HCT116 (cell line): ENCODE results near the gene RBM19. TPM values are rescaled to one million over a fixed set of nuclear protein-coding genes. Genes with fewer than 3 reads are reported as not detected.

ENCODE experiments used
- ATAC-seq: fragments of 200-7000 bp; cut with Tn5 transposase; 2 replicates; pipeline ENCODE4 v1.9.1; 2020; ENCODE audit warnings: mild to moderate bottlenecking, moderate library complexity
- BruUV-seq: library from RNA; stranded (reverse); fragments of 400-500 nt; replicated peaks from 2 replicates; lab custom pipeline; 2021; lab: Mats Ljungman, UMichigan
- CTCF ChIA-PET: fragments of 300-600 bp; sonication (Branson Sonifier 250); formaldehyde crosslinking; loops from one replicate; lab custom pipeline; 2021; ENCODE audit warnings: antibody characterized with exemption; lab: Charles Lee
- POLR2A ChIA-PET: fragments of 300-600, 350-600 bp; sonication (Branson Sonifier 250); formaldehyde crosslinking; loops from one replicate; lab custom pipeline; 2021; ENCODE audit warnings: antibody characterized with exemption; lab: Charles Lee
- RAD21 ChIA-PET, 2 experiments: fragments of 300-600 bp; sonication (Branson Sonifier 250); formaldehyde crosslinking; loops; one replicate each; lab custom pipeline; 2023; ENCODE audit warnings: low total read pairs in 2 of 2; ENCODE audit not compliant: uncharacterized antibody in 2 of 2, unreplicated experiment in 2 of 2, low non-redundant PET in 1 of 2; lab: Charles Lee
- DNase-seq: peaks from one replicate; pipeline ENCODE4 v3.0.0-alpha.2; 2010; ENCODE audit warnings: low read depth, low spot score
- H2AFZ ChIP-seq: fragments of 200-600 bp; shearing (Covaris generic), sonication (generic); 2 replicates; pipeline ENCODE4 v1.6.1; 2017; ENCODE audit warnings: low read depth, mixed run types, mixed read lengths, antibody characterized with exemption, low read length; ENCODE audit not compliant: poor library complexity, severe bottlenecking
- H3K27ac ChIP-seq: 2 replicates; pipeline ENCODE4 v1.5.1; 2012; ENCODE audit warnings: low read depth, low read length
- H3K27me3 ChIP-seq: fragments of 200-600 bp; sonication (generic); 2 replicates; pipeline ENCODE4 v1.6.1; 2016; ENCODE audit warnings: mixed run types, low read length, mixed read lengths; ENCODE audit not compliant: insufficient read depth
- H3K36me3 ChIP-seq, 2 experiments: fragments of 200-500 bp in 1 of 2; fragments of 200-600 bp in 1 of 2; sonication (Bioruptor generic) in 1 of 2; sonication (generic) in 1 of 2; 2 replicates each; pipeline versions ENCODE4 v1.5.1 to v1.6.1; 2014 to 2016; ENCODE audit warnings: low read length in 2 of 2, inconsistent platforms in 1 of 2, mixed read lengths in 1 of 2, mixed run types in 1 of 2; ENCODE audit not compliant: insufficient read depth in 2 of 2, control insufficient read depth in 1 of 2
- H3K4me1 ChIP-seq, 2 experiments: fragments of 200-600 bp in 1 of 2; sonication (generic) in 1 of 2; 2 replicates each; pipeline versions ENCODE4 v1.5.1 to v1.6.1; 2012 to 2017; ENCODE audit warnings: low read length in 2 of 2, inconsistent platforms in 1 of 2, mild to moderate bottlenecking in 1 of 2, mixed read lengths in 1 of 2, mixed run types in 1 of 2, moderate library complexity in 1 of 2; ENCODE audit not compliant: insufficient read depth in 2 of 2, control insufficient read depth in 1 of 2
- H3K4me2 ChIP-seq: fragments of 200-600 bp; sonication (generic); 2 replicates; pipeline ENCODE4 v1.6.1; 2017; ENCODE audit warnings: mixed run types, low read length, mixed read lengths
- H3K4me3 ChIP-seq, 2 experiments: fragments of 200-600 bp in 1 of 2; sonication (generic) in 1 of 2; replicated peaks in 1 of 2; 2 replicates each; pipeline ENCODE4 v1.5.1; 2011 to 2016; ENCODE audit warnings: low read length in 2 of 2, control low read depth in 1 of 2, low read depth in 1 of 2, mild to moderate bottlenecking in 1 of 2, mixed read lengths in 1 of 2, mixed run types in 1 of 2
- H3K79me2 ChIP-seq: fragments of 200-600 bp; sonication (generic); 2 replicates; pipeline ENCODE4 v1.6.1; 2017; ENCODE audit warnings: mild to moderate bottlenecking, mixed run types, low read length, moderate library complexity, mixed read lengths; ENCODE audit not compliant: insufficient read depth
- H3K9ac ChIP-seq: fragments of 200-600 bp; sonication (generic); 2 replicates; pipeline ENCODE4 v1.6.1; 2016; ENCODE audit warnings: low read length, mixed read lengths
- H3K9me2 ChIP-seq: fragments of 200-600 bp; sonication (generic), shearing (Covaris generic); 2 replicates; pipeline ENCODE4 v1.6.1; 2017; ENCODE audit warnings: mixed run types, mild to moderate bottlenecking, moderate library complexity; ENCODE audit not compliant: insufficient read depth
- H3K9me3 ChIP-seq, 2 experiments: fragments of 200-500 bp in 1 of 2; fragments of 200-600 bp in 1 of 2; sonication (Bioruptor generic) in 1 of 2; sonication (generic) in 1 of 2; 2 replicates each; pipeline ENCODE4 v1.6.1; 2014 to 2017; ENCODE audit warnings: low read length in 2 of 2, mixed read lengths in 2 of 2, inconsistent platforms in 1 of 2, low read depth in 1 of 2, mild to moderate bottlenecking in 1 of 2, mixed run types in 1 of 2, moderate library complexity in 1 of 2; ENCODE audit not compliant: control insufficient read depth in 1 of 2, insufficient read depth in 1 of 2
- H4K20me1 ChIP-seq: fragments of 200-600 bp; sonication (generic), shearing (Covaris generic); 2 replicates; pipeline ENCODE4 v1.6.1; 2017; ENCODE audit warnings: mixed run types, mild to moderate bottlenecking, moderate library complexity; ENCODE audit not compliant: insufficient read depth
- ATF3 ChIP-seq: IDR thresholded peaks from 2 replicates; pipeline ENCODE4 v1.6.1; 2012
- CBX3 ChIP-seq: IDR thresholded peaks from 2 replicates; pipeline ENCODE4 v1.6.1; 2012; ENCODE audit warnings: low read depth
- CEBPB ChIP-seq: IDR thresholded peaks from 2 replicates; pipeline ENCODE4 v1.6.1; 2012; ENCODE audit warnings: low read depth
- CTCF ChIP-seq, 3 experiments: fragments of 200-600 bp in 1 of 3; sonication (generic) in 1 of 3; IDR thresholded peaks in 2 of 3; conservative IDR thresholded peaks in 1 of 3; 2 replicates each; pipeline ENCODE4 v1.5.1; 2012 to 2017; ENCODE audit warnings: low read depth in 2 of 3, low read length in 2 of 3, antibody characterized with exemption in 1 of 3, borderline replicate concordance in 1 of 3, control low read depth in 1 of 3, mild to moderate bottlenecking in 1 of 3, mixed read lengths in 1 of 3, mixed run types in 1 of 3, moderate library complexity in 1 of 3; ENCODE audit not compliant: insufficient read depth in 1 of 3
- EGR1 ChIP-seq: IDR thresholded peaks from 2 replicates; pipeline ENCODE4 v1.6.1; 2012; ENCODE audit warnings: low read depth
- ELF1 ChIP-seq: IDR thresholded peaks from 2 replicates; pipeline ENCODE4 v1.6.1; 2012; ENCODE audit warnings: low read depth, borderline replicate concordance
- EZH2phosphoT487 ChIP-seq: fragments of 200-600 bp; IDR thresholded peaks from 2 replicates; pipeline ENCODE4 v1.6.1; 2018; ENCODE audit warnings: antibody characterized with exemption, borderline replicate concordance
- FOSL1 ChIP-seq: IDR thresholded peaks from 2 replicates; pipeline ENCODE4 v1.6.1; 2012; ENCODE audit warnings: low read depth
- JUND ChIP-seq: IDR thresholded peaks from 2 replicates; pipeline ENCODE4 v1.6.1; 2012
- MAX ChIP-seq: IDR thresholded peaks from 2 replicates; pipeline ENCODE4 v1.6.1; 2012
- POLR2A ChIP-seq: IDR thresholded peaks from 2 replicates; pipeline ENCODE4 v1.7.0; 2011; ENCODE audit warnings: borderline replicate concordance; ENCODE audit not compliant: insufficient read depth, insufficient read length; ENCODE audit errors: extremely low read depth
- POLR2AphosphoS5 ChIP-seq: IDR thresholded peaks from 2 replicates; pipeline ENCODE4 v1.6.1; 2011; ENCODE audit warnings: mild to moderate bottlenecking, low read depth, low read length, moderate library complexity
- RAD21 ChIP-seq: IDR thresholded peaks from 2 replicates; pipeline ENCODE4 v1.6.1; 2012; ENCODE audit warnings: low read depth, mild to moderate bottlenecking
- REST ChIP-seq: IDR thresholded peaks from 2 replicates; pipeline ENCODE4 v1.6.1; 2012; ENCODE audit warnings: low read depth
- SP1 ChIP-seq: IDR thresholded peaks from 2 replicates; pipeline ENCODE4 v1.6.1; 2012; ENCODE audit warnings: low read depth
- SRF ChIP-seq: IDR thresholded peaks from 2 replicates; pipeline ENCODE4 v1.6.1; 2012; ENCODE audit warnings: low read depth
- YY1 ChIP-seq: IDR thresholded peaks from 2 replicates; pipeline ENCODE4 v1.6.1; 2011; ENCODE audit warnings: low read length, low read depth, moderate library complexity, mild to moderate bottlenecking; ENCODE audit not compliant: insufficient replicate concordance; ENCODE audit errors: extremely low read depth
- ZFX ChIP-seq: fragments of 450-650 bp; IDR thresholded peaks from 2 replicates; pipeline ENCODE4 v1.6.1; 2017
- ZNF274 ChIP-seq: fragments of 200-500 bp; sonication (Bioruptor generic); IDR thresholded peaks from 2 replicates; pipeline ENCODE4 v1.6.1; 2014; ENCODE audit warnings: mild to moderate bottlenecking, low read depth, low read length, inconsistent platforms
- intact Hi-C: fragments of 100-400 bp; cut with micrococcal nuclease; formaldehyde crosslinking; loops from 2 replicates; pipeline ENCODE4 v1.10.0; 2022
- total RNA-seq: library from RNA; stranded (reverse); gene quantifications from one replicate; pipeline ENCODE4 v1.2.1, GENCODE V29; 2021; ENCODE audit not compliant: unreplicated experiment

The RBM19 gene
- total RNA-seq, 1 experiment from 2014 or later = 30.7 TPM

- DNase-seq = no peak
- ChIA-PET POLR2A (no interaction called here), CTCF (no interaction called here), RAD21 (no interaction called here)
- Histone ChIP-seq H2AFZ (no peak overlapping the region), H3K36me3 (no peaks in the 10 kb centered on the region), H4K20me1 (no peaks in the 10 kb centered on the region), H3K4me3 (no peak overlapping the region), H3K9me2 (no peaks in the 10 kb centered on the region), H3K79me2 (no peaks in the 10 kb centered on the region), H3K9ac (no peak overlapping the region), H3K9me3 (no peaks in the 10 kb centered on the region), H3K4me2 (no peak overlapping the region), H3K4me1 (peaks cover 4 to 14% of the 10 kb centered on the region in 2 experiments), H3K27ac (no peak overlapping the region), H3K27me3 (no peaks in the 10 kb centered on the region)
- no TSS peak for BruUV-seq
- intact Hi-C loops = no loop called here
- ATAC-seq = no peak
- no peak for TF ChIP-seq CBX3
- TF ChIP-seq ATF3 = no peak
- no peak for TF ChIP-seq EZH2phosphoT487
- TF ChIP-seq ELF1 = no peak
- no peak for TF ChIP-seq CTCF (IDR thresholded peaks at IDR 0.05 in 2 of 3, conservative IDR thresholded peaks at IDR 0.05 in 1 of 3; ENCODE audit: borderline replicate concordance in 1 of 3, insufficient read depth in 1 of 3, low read depth in 2 of 3, low read length in 2 of 3)
- TF ChIP-seq SP1 = no peak
- no peak for TF ChIP-seq MAX
- no peak for TF ChIP-seq FOSL1
- no peak for TF ChIP-seq RAD21
- TF ChIP-seq ZNF274 = no peak
- TF ChIP-seq CEBPB = no peak
- no peak for TF ChIP-seq POLR2A
- no peak for TF ChIP-seq REST
- no peak for TF ChIP-seq YY1
- TF ChIP-seq EGR1 = no peak
- no peak for TF ChIP-seq ZFX
- TF ChIP-seq JUND = no peak
- TF ChIP-seq POLR2AphosphoS5 = no peak
- no peak for TF ChIP-seq SRF
Measured at GRCh38 chr12:113894697-113895096, 71.4 kb downstream of the RBM19 start.
